Brain microvascular endothelial cell (primary cell): ENCODE measurements around the gene TERB1.

Experiments
- DNase-seq: peaks from one replicate; pipeline ENCODE4 v3.0.0-alpha.2; 2020
- H3K27ac ChIP-seq: fragments of 250-450 bp; sonication (Bioruptor Pico); 2 replicates; pipeline ENCODE4 v1.5.1; 2020; ENCODE audit warnings: mild to moderate bottlenecking, moderate library complexity
- H3K27me3 ChIP-seq: fragments of 250-450 bp; sonication (Bioruptor Pico); replicated peaks from 2 replicates; pipeline ENCODE4 v1.5.1; 2020; ENCODE audit warnings: mild to moderate bottlenecking
- H3K36me3 ChIP-seq: fragments of 250-450 bp; sonication (Bioruptor Pico); replicated peaks from 2 replicates; pipeline ENCODE4 v1.5.1; 2020; ENCODE audit warnings: mild to moderate bottlenecking
- H3K4me3 ChIP-seq: 2 replicates; pipeline ENCODE4 v1.5.1; 2011; ENCODE audit warnings: low read depth, mild to moderate bottlenecking, control low read depth, low read length, moderate library complexity
- in situ Hi-C: cut with HindIII; loops from 2 replicates; pipeline ENCODE4 v1.10.0; 2017; ENCODE audit warnings: low sequenced_read_pairs, low pct_ligation_motif_present
- TF ChIP-seq, protein P1 (sequence below): IDR thresholded peaks from 2 replicates; pipeline ENCODE4 v1.5.1; 2011; ENCODE audit warnings: low read depth, mild to moderate bottlenecking, moderate library complexity, low read length, control low read depth, inconsistent platforms; ENCODE audit errors: missing control alignments

Gene TERB1

DNA sequence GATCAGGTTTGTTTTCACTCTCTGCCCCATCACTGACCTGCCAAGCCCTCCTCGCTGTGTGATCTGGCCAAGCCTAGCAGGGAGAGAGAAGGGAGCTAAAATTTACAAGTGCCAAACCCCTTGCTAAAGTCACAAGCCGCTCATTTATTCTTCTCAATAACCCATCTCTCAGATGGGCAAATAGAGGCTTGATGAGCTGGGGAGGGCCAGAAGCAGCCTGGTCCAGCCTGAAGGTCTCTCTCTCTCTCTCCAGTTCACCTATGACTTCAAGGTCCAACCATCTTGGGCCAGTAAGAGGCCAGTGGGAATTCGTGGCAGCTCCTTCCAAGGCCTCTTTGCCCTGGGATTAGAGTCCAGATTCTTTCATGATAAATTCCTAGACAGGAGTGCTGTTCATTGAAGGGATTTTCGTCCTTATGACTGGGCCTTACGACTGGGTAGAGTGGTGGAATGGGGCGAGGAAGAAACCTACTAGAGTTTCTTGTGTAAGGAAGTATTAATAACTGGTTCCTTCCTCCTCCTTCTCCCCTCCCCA is 46.2 kb upstream of the TERB1 start:
- in situ Hi-C loops = no loop called here
- no peak for DNase-seq
- no peak overlapping the region for H3K4me3 ChIP-seq
- H3K27me3 ChIP-seq = peaks cover 34% of the 10 kb centered on the region
- H3K36me3 ChIP-seq = no peaks in the 10 kb centered on the region
- TF ChIP-seq, protein P1, sequence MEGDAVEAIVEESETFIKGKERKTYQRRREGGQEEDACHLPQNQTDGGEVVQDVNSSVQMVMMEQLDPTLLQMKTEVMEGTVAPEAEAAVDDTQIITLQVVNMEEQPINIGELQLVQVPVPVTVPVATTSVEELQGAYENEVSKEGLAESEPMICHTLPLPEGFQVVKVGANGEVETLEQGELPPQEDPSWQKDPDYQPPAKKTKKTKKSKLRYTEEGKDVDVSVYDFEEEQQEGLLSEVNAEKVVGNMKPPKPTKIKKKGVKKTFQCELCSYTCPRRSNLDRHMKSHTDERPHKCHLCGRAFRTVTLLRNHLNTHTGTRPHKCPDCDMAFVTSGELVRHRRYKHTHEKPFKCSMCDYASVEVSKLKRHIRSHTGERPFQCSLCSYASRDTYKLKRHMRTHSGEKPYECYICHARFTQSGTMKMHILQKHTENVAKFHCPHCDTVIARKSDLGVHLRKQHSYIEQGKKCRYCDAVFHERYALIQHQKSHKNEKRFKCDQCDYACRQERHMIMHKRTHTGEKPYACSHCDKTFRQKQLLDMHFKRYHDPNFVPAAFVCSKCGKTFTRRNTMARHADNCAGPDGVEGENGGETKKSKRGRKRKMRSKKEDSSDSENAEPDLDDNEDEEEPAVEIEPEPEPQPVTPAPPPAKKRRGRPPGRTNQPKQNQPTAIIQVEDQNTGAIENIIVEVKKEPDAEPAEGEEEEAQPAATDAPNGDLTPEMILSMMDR = no peak
- H3K27ac ChIP-seq = no peak overlapping the region

DNA sequence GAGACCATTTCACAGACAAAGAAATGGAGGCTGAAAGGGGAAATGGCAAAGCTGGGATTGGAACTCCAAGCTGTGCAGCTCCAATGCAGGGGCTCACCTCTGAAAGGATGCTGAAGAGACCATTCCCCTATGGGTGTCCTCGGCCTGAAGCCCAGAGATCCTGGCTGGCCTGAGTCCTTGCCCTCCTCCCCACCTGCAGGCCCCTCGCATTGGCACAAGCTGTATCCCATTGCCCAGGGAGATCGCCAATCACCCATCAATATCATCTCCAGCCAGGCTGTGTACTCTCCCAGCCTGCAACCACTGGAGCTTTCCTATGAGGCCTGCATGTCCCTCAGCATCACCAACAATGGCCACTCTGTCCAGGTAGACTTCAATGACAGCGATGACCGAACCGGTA is 45.4 kb upstream of the TERB1 start:
- H3K27me3 ChIP-seq = peaks cover 34% of the 10 kb centered on the region
- no peak overlapping the region for H3K27ac ChIP-seq
- TF ChIP-seq, protein P1 = no peak
- in situ Hi-C loops = no loop called here
- no peak for DNase-seq
- H3K36me3 ChIP-seq = no peaks in the 10 kb centered on the region
- H3K4me3 ChIP-seq = no peak overlapping the region

DNA sequence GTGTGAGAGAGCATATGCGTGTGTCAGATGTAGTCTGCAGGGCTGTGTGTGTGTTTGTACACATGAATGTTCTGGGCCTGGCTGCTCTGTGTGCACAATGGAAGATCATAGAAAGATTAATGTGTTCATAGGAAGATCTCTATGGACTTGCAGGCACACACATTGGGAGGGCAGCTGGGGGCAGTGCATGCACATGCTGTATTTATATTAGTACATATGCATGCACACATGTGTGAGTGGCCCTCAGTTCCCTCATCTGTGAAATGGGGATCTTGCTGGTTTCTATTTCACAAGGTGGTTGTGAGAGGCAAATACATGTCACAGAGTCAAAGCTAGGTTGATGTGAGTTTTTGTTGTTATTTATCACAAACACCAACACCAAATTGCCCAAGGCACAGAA is 44.9 kb upstream of the TERB1 start:
- Histone ChIP-seq H3K27me3 (peaks cover 34% of the 10 kb centered on the region), H3K4me3 (no peak overlapping the region), H3K36me3 (no peaks in the 10 kb centered on the region), H3K27ac (no peak overlapping the region)
- TF ChIP-seq, protein P1 = no peak
- in situ Hi-C loops = no loop called here
- DNase-seq = no peak

DNA sequence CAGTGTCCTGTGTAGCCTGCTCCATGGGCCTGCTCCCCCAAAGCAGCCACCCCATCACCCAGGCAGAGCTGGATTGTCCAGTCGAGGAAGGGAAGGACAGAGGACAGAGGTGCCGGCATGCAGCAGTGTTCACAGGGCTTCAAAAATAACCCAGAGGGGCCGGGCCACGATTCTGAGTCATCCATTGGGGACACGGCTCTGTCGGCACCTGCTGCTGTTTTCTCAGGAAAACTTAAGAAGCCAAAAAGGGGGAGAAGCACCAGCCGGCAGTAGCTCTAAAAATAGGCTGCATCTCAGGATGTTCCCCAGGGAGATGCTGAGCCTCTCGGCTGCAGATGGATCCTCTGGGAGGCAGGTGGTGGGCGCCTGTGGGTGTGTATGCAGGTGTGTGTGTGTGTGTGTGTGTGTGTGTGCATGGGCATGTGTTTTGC is 44.4 kb upstream of the TERB1 start:
- no peak overlapping the region for H3K4me3 ChIP-seq
- in situ Hi-C loops = no loop called here
- H3K27ac ChIP-seq = no peak overlapping the region
- TF ChIP-seq, protein P1 = no peak
- DNase-seq = no peak
- H3K36me3 ChIP-seq = no peaks in the 10 kb centered on the region
- peaks cover 34% of the 10 kb centered on the region for H3K27me3 ChIP-seq

DNA sequence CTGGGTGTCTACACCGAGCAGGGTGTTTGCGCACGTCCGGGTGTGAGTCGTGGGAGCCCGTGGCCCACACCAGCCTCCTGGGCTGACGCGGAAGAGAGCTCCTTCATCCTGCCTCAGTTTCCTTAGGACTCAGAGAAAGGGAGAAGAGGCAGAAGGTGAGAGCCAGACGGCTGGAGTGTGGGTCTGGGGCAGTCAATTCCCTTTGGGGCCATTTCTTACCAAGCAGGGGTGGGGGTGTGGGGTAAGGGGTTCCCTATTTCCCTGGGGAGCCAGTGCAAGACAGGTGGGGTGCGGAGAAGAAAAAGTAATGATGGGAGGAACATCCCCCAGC is 43.7 kb upstream of the TERB1 start:
- Histone ChIP-seq H3K27me3 (peaks cover 34% of the 10 kb centered on the region), H3K4me3 (peak overlapping the region; percentile 9), H3K36me3 (no peaks in the 10 kb centered on the region), H3K27ac (no peak overlapping the region)
- in situ Hi-C loops = no loop called here
- DNase-seq = no peak
- TF ChIP-seq, protein P1 = no peak

DNA sequence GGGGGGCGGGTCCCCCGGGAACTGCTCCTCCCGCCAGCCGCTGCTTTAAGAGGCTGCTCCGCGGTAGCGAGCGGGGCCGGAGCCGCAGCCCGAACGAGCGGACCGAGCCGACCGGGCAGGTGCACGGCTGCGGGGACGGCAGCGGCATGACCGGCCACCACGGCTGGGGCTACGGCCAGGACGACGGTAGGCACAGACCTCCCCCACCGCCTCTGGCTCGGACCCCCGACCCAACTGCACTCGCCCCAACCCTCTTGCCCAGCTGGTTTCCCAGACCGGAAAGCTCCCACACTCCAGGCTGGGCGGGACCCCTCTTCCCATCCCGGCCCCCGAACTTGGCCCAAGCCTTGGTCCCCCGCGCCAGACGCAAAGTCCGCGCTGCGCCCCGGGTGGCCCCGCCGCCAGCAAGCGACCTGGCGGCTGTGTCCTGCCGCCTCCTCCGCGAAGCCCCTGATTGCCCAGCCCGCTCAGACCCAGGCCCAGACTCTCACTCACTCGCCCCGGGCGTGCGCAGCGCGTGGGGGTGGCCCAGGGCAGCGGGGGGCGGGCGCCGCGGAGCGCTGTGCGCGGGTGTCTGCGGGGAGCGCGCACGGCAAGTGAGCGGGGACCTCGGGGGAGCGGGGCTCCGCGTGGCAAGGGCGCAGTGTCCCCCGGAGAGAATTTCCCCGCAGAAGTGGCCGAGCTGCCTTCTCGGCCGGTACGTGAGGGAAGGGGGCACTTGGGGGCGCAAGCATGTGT is 43.1 kb upstream of the TERB1 start, which contains the start of gene CA7:
Gene CA7 (plus strand): TSS at position 73 of the 738 bp plus-strand sequence. CDS start 74 bp downstream, at position 147.
- Histone ChIP-seq H3K27me3 (peaks cover 34% of the 10 kb centered on the region), H3K4me3 (peak within 1 kb of the TSS; percentile 40), H3K36me3 (no peaks in the 10 kb centered on the region), H3K27ac (no peak within 1 kb of the TSS)
- TF ChIP-seq, protein P1 = no peak
- no peak for DNase-seq
- in situ Hi-C loops = no loop called here
